Esophagus muscularis mucosa (tissue), 2 donors: Measurements from ENCODE around the gene INPP5A.

Experiments used
- POLR2A ChIP-seq: fragments of 450-650 bp; IDR thresholded peaks from one replicate; pipeline ENCODE4 v1.6.1; 2017; ENCODE audit warnings: antibody characterized with exemption, moderate library complexity, mild to moderate bottlenecking, low read depth
- POLR2AphosphoS5 ChIP-seq, 2 donors: sonication (generic); formaldehyde crosslinking; IDR thresholded peaks; one replicate each; pipeline ENCODE4 v1.6.1; 2017; ENCODE audit warnings: antibody characterized with exemption in 2 of 2

DNA sequence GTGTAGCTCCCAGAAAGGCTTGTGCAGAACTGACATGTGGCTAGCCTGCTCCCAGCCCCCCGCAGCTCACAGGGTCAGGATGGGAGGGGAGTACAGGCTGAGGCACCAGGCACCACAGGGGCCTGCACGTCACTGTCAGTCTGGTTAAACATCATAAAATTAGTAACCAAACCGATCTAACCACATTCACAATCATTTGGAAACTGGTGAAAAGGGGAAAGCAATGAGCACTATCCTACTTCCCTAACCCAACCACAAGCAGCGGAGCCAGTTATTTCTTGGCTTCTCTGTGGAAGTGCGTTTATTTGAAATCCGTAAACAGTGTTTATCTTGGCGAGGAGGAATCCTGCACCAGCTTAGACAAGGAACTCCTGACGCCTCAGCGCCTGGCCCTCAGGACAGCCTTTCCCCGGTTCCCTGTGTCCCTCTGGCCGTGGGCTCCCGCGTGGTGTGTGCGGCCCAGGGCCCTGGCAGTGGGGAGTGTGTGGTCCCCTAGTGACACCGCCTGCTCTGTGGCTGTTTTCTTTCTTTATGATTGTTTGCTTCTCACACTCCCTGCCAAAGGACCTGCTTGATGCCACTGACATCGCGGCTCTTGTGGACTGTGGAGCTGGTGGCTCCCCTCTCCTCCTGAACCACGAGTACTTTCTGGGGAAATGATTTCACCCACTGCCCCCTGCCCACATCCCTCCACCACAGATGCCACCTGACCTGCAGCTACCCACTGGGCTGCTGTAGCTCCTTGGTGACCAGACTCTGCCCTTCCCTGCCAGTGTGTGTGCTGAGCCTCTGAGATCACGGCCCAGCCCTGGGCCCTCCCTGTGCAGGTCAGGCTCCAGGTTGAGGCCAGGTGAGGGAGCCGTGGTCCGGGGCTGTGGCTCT, 38.0 kb downstream of the INPP5A start:
- TF ChIP-seq POLR2A (no peak), POLR2AphosphoS5 (IDR thresholded peaks at IDR 0.05) (peak; percentile 53 to 71)
